Mucosa of rectum (tissue), 2 donors: Measurements from ENCODE around the gene AMOTL1.

ENCODE experiments used
- H3K27ac ChIP-seq, 2 donors: one replicate each; pipeline ENCODE4 v1.7.0; 2013; ENCODE audit warnings: inconsistent platforms in 2 of 2, low read depth in 2 of 2, low read length in 2 of 2
- H3K27me3 ChIP-seq, 2 donors: one replicate each; pipeline ENCODE4 v1.7.0; 2013; ENCODE audit warnings: low read length in 2 of 2; ENCODE audit not compliant: control insufficient read depth in 2 of 2, insufficient read depth in 2 of 2
- H3K36me3 ChIP-seq, 2 donors: one replicate each; pipeline ENCODE4 v1.7.0; 2013; ENCODE audit warnings: low read length in 2 of 2; ENCODE audit not compliant: control insufficient read depth in 2 of 2, insufficient read depth in 2 of 2
- H3K4me1 ChIP-seq, 2 donors: one replicate each; pipeline ENCODE4 v1.7.0; 2013; ENCODE audit warnings: low read length in 2 of 2, mild to moderate bottlenecking in 1 of 2; ENCODE audit not compliant: control insufficient read depth in 2 of 2, insufficient read depth in 2 of 2
- H3K4me3 ChIP-seq, 2 donors: one replicate each; pipeline ENCODE4 v1.7.0; 2013; ENCODE audit warnings: low read length in 2 of 2
- H3K9ac ChIP-seq, 2 donors: one replicate each; pipeline ENCODE4 v1.7.0; 2013; ENCODE audit warnings: low read length in 2 of 2, low read depth in 1 of 2, mild to moderate bottlenecking in 1 of 2
- H3K9me3 ChIP-seq, 2 donors: one replicate each; pipeline ENCODE4 v1.7.0; 2013; ENCODE audit warnings: low read length in 2 of 2; ENCODE audit not compliant: control insufficient read depth in 2 of 2
- donor health status: healthy.
- donor health status: Normal muscosa, but diverticular disease.

AMOTL1 gene

DNA sequence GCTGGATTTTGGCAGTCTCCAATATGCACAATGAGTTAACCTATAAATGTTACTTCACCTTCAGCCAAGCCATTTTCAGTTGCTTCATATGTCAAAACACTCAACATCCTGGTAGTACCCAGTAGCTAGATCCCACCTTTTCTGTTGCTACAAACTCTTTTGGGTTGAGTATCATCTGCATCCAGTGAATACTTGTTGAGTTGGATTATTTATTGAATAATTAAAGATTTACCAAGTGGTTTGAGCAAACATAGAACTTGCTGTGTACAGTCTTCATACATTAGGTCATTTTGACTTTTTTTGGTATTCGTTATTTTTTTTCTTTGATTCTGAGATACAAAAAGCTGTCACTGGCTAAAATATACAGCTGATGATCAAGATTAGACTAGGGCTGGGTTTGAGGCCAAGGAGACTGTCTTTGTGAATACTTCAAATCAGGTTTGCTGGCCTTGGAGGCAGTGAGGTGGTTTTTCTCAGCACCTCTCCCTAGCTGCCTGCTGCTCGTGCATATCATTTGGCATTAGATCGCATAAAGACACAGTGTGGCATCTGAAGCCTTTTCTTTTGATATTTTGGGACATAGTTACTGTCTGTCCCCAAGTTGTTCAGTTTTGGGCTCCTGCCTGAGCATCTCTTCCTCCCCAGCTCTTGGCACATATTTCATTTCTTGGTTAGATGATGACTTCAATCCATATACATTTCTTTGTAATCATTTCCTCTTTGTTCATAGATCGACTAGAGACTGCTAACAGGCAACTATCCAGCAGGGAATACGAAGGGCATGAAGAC is 62.8 kb downstream of the AMOTL1 start:
- Histone ChIP-seq H3K4me1 (no peaks in the 10 kb centered on the region), H3K4me3 (no peak overlapping the region), H3K27me3 (no peaks in the 10 kb centered on the region), H3K36me3 (no peaks in the 10 kb centered on the region), H3K9me3 (no peaks in the 10 kb centered on the region), H3K27ac (no peak overlapping the region), H3K9ac (no peak overlapping the region)

DNA sequence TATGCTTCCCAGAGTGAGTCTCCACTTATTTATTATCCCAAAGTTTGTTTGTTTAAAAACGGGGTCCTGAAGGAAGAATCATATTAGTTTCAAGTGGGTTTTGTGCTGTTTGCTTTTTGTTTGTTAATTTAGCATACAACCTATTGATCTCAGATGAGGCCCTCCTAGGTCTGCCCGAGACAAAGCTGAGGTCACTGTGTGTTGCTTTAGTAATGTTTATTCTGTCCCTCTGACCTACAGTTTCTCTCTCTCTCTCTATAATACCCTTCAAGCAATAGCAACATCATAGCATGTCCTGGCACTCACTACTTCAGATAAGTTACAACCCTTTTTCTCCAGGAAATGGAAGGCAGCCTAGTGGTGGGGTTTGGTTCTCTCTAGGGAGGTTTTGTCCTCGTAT is 63.4 kb downstream of the AMOTL1 start:
- no peaks in the 10 kb centered on the region for H3K4me1 ChIP-seq
- no peak overlapping the region for H3K27ac ChIP-seq
- no peak overlapping the region for H3K4me3 ChIP-seq
- H3K9ac ChIP-seq: no peak overlapping the region
- H3K27me3 ChIP-seq: no peaks in the 10 kb centered on the region
- H3K36me3 ChIP-seq: no peaks in the 10 kb centered on the region
- H3K9me3 ChIP-seq: no peaks in the 10 kb centered on the region

DNA sequence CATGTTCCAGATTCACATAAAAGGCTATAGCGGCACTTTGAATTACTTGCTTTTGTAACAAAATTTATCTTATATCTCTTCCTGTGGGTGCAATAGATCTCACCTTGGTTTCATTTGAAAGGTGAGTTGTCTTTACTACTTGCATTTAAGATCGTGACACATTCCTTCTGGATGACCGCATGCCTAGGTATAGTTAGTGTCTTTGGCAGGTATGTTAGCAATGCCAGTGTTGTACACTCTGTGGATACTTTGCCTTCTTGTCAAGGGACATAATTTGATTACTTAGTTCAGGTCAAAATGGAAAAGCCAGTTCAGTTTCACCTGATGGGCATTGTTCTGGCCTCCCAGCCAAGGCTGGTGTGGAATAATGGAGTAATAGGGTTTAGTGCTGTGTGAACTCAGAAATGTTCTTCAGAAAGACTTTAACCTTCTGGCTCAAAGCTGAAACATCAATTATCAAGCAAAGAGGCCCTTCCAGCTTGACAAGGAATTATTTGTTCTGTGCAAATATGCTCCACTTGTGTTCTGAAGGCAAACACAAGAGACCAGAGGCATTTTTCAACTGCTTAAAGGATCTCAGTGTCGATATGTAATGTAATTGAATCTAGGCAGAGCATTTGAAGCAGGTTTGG is 64.6 kb downstream of the AMOTL1 start:
- H3K4me1 ChIP-seq: no peaks in the 10 kb centered on the region
- H3K27me3 ChIP-seq: no peaks in the 10 kb centered on the region
- no peaks in the 10 kb centered on the region for H3K9me3 ChIP-seq
- H3K27ac ChIP-seq: no peak overlapping the region
- no peaks in the 10 kb centered on the region for H3K36me3 ChIP-seq
- H3K4me3 ChIP-seq: no peak overlapping the region
- no peak overlapping the region for H3K9ac ChIP-seq

DNA sequence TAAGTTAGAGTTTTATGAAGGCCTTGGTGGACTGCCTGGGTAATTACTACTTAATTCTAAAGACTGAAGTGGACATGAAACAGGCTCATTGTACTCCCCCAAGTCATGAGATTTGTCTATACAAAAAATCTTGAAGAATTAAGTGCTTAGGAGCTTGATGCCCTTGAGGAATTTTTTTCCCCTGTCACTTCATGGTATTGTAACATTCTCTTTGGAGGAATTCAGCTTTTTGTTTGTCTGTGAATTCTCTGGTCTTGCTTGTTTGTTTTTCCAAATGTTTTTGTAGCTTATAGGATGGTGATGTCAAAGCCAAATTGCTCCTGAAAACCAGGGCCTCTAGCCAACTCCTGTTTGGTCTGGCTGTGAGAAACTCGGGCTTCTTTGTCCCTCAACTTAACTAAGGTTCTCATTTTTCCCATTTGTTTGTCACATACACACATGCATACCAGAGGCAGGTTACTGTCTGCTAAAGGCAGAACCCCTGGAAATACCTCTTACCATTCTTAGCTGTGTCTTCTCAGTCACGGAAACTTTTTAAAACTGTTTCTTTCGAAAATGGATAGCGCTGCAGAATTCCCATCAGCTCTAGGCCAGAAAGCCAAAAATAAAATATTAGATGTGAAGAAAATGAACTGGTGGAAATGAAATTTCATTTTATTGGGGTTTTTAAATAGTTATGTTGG is 66.9 kb downstream of the AMOTL1 start:
- no peaks in the 10 kb centered on the region for H3K9me3 ChIP-seq
- no peak overlapping the region for H3K4me3 ChIP-seq
- no peaks in the 10 kb centered on the region for H3K27me3 ChIP-seq
- H3K4me1 ChIP-seq: no peaks in the 10 kb centered on the region
- H3K36me3 ChIP-seq: no peaks in the 10 kb centered on the region
- no peak overlapping the region for H3K27ac ChIP-seq
- H3K9ac ChIP-seq: no peak overlapping the region

DNA sequence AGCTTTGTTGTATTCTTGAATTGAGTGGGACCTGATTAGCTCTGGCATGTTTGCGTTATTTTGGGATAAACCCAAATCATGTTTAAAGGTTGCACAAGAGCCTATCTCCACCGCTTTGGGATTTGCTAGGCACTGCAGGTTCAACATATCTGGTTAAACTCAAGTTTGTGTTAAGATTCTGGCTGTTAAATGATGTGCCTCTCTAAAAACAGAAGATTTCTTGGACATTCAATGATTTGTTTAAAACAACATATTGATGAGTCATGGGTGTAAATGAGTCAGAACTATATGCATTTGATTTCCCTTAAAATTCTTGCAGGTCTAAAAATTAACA is 67.4 kb downstream of the AMOTL1 start:
- Histone ChIP-seq H3K9ac (no peak overlapping the region), H3K27ac (no peak overlapping the region)

DNA sequence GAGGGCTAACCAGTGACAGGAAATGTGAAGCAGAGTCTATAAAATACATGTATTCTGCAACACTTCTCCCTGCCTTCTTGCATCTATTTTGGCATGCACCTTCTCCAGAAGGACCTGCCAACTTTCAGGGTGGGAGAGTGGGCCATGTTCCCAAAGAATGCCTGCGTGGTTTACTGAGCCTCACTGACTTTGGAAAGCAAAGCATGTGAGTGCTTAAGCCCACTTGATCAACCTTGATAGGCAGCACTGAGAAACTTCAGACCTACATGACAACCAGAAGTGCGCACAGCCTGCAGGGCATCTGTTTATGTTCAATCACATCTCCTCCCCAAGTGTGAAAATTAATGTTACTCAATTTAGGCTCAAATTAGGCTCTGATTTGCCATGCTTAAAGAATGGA is 69.2 kb downstream of the AMOTL1 start:
- Histone ChIP-seq H3K4me3 (no peak overlapping the region), H3K4me1 (no peaks in the 10 kb centered on the region), H3K9ac (no peak overlapping the region), H3K27ac (no peak overlapping the region), H3K27me3 (no peaks in the 10 kb centered on the region), H3K9me3 (no peaks in the 10 kb centered on the region), H3K36me3 (no peaks in the 10 kb centered on the region)

More for the DNA sequence above, 67.4 kb downstream of the AMOTL1 start:
- no peaks in the 10 kb centered on the region for H3K9me3 ChIP-seq
- no peaks in the 10 kb centered on the region for H3K4me1 ChIP-seq
- no peak overlapping the region for H3K4me3 ChIP-seq
- no peaks in the 10 kb centered on the region for H3K27me3 ChIP-seq
- no peaks in the 10 kb centered on the region for H3K36me3 ChIP-seq

DNA sequence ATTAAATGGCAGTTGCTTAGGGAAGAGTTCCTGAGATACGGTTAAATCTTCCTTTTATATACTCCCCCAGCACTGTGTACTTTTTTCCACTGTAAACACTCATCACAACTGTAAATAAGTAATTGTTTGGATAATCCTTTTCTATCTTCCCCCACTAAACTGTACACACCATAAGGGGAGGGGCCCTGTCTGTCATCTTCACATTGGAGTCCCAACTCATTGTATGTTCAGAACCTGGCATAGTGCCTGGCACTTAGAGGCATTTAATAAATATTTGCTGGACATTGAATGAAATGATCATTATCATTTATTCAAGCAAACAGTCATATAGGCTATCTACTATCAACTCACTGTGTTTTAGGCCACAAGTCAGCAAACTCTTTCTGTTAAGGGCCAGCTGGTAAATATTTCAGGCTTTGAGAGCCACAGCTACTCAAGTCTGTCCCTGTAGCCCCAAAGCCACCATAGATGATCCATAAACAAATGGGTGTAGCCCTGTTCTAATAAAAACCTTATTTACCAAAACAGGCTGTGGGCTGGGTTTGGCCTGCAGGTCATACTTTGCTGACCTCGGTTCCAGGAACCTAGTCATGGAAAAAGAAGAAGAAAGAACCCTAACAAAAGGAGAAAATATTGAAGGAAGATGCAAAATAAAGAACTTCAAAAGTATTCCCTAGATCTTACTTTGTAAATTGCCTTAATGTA is 70.0 kb downstream of the AMOTL1 start:
- H3K36me3 ChIP-seq: no peaks in the 10 kb centered on the region
- H3K27me3 ChIP-seq: no peaks in the 10 kb centered on the region
- no peaks in the 10 kb centered on the region for H3K9me3 ChIP-seq
- no peak overlapping the region for H3K27ac ChIP-seq
- no peaks in the 10 kb centered on the region for H3K4me1 ChIP-seq
- no peak overlapping the region for H3K9ac ChIP-seq
- no peak overlapping the region for H3K4me3 ChIP-seq

DNA sequence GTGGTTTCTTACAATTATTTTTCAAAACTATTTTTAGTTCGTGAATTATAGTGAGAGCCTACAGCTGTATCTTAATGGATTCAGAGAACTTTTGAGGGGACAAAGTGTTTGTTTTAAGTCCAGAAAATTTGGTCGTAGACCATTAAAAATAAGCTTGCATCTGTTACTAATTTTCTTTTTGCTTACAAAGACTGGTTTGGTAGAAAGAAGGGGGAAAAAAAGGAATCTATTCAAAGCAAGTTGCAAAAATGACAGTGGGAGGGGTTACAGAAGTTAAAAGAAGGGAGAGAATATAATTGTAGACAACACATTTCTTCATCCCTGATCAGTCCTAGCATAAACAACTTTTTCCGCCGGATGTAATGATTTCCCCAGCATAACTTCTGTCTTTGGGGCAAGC is 72.1 kb downstream of the AMOTL1 start:
- H3K27ac ChIP-seq: no peak overlapping the region
- H3K9ac ChIP-seq: no peak overlapping the region
- H3K27me3 ChIP-seq: no peaks in the 10 kb centered on the region
- H3K36me3 ChIP-seq: no peaks in the 10 kb centered on the region
- no peaks in the 10 kb centered on the region for H3K4me1 ChIP-seq
- no peaks in the 10 kb centered on the region for H3K9me3 ChIP-seq
- no peak overlapping the region for H3K4me3 ChIP-seq

DNA sequence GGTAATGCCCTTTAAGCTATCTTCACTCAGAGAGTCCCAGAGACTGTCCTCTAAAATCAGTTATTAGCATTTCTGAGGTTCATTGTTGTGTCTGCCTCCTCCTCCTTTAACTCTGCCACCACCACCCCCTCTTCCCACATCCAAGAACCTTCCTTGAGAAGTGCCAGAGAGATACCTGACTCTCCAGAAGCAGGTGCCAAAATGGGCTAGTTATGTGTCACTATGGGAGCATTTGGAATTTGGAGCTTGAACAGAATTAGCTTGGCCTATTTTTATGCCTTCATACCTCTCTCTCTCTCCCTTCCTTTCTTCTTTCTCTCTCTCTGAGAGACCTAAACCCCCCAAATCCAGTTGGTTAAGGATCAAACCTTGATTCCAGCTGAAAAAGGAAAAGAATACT is 75.9 kb downstream of the AMOTL1 start:
- Histone ChIP-seq H3K4me1 (no peaks in the 10 kb centered on the region), H3K9me3 (no peaks in the 10 kb centered on the region), H3K27ac (no peak overlapping the region), H3K4me3 (no peak overlapping the region), H3K9ac (no peak overlapping the region), H3K27me3 (no peaks in the 10 kb centered on the region), H3K36me3 (peaks cover 0 to 2% of the 10 kb centered on the region in 2 donors)

DNA sequence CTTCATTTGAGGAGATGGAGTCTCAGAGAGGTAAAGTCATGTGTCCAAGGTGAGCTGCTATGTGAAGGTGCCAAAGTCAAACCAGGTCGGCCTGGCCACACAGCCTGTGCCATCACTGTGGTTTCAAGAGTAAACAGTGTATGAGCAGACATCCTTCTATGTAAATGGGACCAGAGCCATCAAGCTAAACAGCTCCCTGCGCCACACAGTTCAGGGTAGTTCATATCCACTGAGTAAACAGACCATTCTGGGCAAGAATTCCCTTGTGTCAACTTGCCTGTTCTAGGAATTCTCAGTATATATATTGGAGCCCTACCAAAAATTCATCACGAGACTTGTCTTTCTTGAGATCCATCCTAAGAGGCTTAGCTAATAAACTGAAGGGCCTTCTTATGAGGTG is 77.5 kb downstream of the AMOTL1 start:
- H3K9me3 ChIP-seq: no peaks in the 10 kb centered on the region
- H3K27ac ChIP-seq: no peak overlapping the region
- no peaks in the 10 kb centered on the region for H3K27me3 ChIP-seq
- H3K4me1 ChIP-seq: no peaks in the 10 kb centered on the region
- no peak overlapping the region for H3K4me3 ChIP-seq
- peaks cover 0 to 2% of the 10 kb centered on the region in 2 donors for H3K36me3 ChIP-seq
- no peak overlapping the region for H3K9ac ChIP-seq
